Subcutaneous adipose tissue (tissue), 4 donors: ENCODE results near the gene UQCC5. TPM values are rescaled to one million over a fixed set of nuclear protein-coding genes. Genes with fewer than 3 reads are reported as not detected.

ENCODE experiments used
- total RNA-seq, 4 donors: library from RNA; depleted of rRNA; stranded (reverse); fragments of >200 nt; gene quantifications; one replicate each; pipeline ENCODE4 v1.1.0, GENCODE V29; 2016
- TF ChIP-seq, protein P1 (sequence below): fragments of 450-650 bp; IDR thresholded peaks from one replicate; pipeline ENCODE4 v1.5.1; 2016; ENCODE audit warnings: low read depth, mild to moderate bottlenecking, control low read depth, antibody characterized with exemption, moderate library complexity

UQCC5 gene, protein sequence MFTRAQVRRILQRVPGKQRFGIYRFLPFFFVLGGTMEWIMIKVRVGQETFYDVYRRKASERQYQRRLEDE
- 1 to 10 TPM; 1.5 to 4.9 (median 2.3) TPM for total RNA-seq

DNA sequence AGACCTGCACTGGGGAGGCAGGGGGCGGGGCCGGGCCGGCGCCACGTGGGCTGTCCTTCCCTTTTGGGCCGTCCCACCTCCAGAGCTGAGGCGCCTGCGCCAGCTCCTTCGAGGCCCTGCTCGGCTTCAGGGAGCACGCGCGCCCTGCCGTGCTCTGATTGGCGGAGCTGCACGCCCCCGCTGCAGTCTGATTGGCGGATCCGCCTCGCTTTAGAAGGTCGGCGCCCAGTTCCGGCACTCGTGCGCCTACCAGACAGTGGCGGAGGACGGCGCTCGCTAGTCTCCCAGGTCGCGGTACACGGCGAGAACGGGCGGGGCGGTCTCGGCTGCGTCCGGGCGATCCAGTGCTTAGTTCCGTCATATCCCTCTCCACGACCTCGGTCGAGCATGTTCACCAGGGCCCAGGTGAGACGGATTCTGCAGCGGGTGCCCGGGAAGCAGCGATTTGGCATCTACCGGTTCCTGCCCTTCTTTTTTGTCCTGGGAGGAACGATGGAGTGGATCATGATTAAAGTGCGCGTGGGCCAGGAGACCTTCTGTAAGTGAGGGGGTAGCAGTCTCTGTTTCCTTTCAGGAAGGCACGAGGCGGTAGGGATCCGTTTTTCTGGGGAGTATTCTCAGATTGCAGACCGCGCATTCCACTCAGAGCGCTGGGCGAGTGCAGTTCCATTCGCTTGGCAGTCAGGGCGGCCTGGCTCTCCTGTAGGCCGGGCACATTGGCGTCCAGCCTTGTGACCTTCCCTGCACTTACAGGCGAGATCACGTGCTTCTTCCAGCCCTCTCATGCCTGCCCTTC, at the start of gene UQCC5:
TSS of gene UQCC5 (plus strand) at position 237 of the 796 bp plus-strand sequence. CDS start at position 388, 151 bp downstream.
- TF ChIP-seq, protein P1, sequence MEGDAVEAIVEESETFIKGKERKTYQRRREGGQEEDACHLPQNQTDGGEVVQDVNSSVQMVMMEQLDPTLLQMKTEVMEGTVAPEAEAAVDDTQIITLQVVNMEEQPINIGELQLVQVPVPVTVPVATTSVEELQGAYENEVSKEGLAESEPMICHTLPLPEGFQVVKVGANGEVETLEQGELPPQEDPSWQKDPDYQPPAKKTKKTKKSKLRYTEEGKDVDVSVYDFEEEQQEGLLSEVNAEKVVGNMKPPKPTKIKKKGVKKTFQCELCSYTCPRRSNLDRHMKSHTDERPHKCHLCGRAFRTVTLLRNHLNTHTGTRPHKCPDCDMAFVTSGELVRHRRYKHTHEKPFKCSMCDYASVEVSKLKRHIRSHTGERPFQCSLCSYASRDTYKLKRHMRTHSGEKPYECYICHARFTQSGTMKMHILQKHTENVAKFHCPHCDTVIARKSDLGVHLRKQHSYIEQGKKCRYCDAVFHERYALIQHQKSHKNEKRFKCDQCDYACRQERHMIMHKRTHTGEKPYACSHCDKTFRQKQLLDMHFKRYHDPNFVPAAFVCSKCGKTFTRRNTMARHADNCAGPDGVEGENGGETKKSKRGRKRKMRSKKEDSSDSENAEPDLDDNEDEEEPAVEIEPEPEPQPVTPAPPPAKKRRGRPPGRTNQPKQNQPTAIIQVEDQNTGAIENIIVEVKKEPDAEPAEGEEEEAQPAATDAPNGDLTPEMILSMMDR = no peak

DNA sequence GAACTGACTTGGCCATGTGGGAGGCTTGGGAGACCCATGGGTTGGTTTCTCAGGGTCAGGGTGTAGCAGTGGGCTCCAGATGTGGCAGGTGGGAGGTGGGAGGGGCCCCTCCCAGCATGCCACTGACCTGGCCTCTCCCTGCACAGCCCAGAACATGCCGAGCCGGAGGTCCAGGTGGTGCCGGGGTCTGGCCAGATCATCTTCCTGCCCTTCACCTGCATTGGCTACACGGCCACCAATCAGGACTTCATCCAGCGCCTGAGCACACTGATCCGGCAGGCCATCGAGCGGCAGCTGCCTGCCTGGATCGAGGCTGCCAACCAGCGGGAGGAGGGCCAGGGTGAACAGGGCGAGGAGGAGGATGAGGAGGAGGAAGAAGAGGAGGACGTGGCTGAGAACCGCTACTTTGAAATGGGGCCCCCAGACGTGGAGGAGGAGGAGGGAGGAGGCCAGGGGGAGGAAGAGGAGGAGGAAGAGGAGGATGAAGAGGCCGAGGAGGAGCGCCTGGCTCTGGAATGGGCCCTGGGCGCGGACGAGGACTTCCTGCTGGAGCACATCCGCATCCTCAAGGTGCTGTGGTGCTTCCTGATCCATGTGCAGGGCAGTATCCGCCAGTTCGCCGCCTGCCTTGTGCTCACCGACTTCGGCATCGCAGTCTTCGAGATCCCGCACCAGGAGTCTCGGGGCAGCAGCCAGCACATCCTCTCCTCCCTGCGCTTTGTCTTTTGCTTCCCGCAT, 49.2 kb upstream of the UQCC5 start:
- TF ChIP-seq, protein P1 = no peak

DNA sequence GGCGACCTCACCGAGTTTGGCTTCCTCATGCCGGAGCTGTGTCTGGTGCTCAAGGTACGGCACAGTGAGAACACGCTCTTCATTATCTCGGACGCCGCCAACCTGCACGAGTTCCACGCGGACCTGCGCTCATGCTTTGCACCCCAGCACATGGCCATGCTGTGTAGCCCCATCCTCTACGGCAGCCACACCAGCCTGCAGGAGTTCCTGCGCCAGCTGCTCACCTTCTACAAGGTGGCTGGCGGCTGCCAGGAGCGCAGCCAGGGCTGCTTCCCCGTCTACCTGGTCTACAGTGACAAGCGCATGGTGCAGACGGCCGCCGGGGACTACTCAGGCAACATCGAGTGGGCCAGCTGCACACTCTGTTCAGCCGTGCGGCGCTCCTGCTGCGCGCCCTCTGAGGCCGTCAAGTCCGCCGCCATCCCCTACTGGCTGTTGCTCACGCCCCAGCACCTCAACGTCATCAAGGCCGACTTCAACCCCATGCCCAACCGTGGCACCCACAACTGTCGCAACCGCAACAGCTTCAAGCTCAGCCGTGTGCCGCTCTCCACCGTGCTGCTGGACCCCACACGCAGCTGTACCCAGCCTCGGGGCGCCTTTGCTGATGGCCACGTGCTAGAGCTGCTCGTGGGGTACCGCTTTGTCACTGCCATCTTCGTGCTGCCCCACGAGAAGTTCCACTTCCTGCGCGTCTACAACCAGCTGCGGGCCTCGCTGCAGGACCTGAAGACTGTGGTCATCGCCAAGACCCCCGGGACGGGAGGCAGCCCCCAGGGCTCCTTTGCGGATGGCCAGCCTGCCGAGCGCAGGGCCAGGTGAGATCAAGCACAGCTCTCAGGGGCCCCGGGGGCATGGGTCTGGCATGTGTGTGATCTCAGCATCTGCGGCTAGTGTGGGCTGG, 48.4 kb upstream of the UQCC5 start:
- TF ChIP-seq, protein P1 = no peak

DNA sequence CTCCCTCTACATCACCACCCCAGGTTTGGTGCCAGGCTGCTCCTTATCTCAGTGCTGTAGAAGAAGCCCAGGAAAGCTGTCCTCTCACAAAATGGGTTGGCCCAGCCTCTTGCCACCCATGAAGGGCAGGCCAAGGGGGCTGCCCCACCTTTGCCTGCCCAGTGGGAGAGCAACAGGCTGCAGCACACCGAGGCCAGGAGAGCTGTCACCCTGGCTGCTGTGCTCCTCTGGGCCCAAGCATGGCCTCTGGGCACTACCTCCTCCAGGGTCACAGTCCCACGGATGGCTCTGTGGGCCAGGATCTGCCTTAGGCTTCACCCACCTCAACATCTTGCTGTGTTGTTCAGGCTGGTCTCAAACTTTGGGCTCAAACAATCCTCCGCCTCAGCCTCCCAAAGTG, 47.7 kb upstream of the UQCC5 start:
- TF ChIP-seq, protein P1 = no peak

DNA sequence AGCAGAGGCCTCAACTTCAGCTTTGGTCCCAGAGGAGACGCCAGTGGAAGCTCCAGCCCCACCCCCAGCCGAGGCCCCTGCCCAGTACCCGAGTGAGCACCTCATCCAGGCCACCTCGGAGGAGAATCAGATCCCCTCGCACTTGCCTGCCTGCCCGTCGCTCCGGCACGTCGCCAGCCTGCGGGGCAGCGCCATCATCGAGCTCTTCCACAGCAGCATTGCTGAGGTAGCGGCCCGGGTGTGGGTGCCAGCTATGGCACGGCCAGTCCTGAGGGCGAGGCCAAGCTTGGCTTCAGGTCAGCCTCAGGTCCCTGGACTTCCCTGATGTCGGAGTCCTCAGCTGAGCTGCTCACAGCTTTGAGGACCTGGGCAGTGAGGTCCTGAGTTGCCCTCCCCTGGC, 47.0 kb upstream of the UQCC5 start:
- TF ChIP-seq, protein P1 = no peak

DNA sequence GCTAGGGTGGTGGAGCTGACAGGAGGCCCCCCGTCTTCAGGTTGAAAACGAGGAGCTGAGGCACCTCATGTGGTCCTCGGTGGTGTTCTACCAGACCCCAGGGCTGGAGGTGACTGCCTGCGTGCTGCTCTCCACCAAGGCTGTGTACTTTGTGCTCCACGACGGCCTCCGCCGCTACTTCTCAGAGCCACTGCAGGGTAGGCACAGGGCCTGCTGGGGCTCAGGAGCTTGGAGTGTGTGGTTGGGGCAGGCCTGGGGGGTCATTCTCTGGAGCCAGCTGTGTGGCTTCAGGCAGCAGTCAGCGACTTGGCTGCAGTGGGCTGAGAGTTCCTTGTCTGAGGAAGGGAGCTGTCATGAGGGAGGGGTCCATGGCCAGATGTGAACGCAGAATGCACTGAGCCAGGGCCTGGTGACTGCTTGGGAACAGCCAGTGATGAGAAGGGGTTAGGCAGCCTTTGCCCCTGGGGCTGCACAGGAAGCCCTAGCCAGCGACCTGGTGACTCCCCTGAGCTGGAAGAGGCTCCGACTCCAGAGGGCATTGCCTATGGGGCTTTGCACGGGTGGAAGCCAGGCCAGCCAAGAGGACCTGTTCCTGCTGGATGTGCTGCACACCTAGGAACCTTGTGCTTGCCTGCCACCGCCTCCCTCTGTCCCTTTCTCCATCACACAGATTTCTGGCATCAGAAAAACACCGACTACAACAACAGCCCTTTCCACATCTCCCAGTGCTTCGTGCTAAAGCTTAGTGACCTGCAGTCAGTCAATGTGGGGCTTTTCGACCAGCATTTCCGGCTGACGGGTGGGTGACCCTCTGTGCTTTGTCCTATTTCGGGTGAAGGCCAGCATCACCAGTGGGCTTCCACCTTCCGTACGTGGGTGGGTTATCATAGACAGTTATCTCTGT, 46.1 kb upstream of the UQCC5 start:
- TF ChIP-seq, protein P1 = no peak
